ENCODE results near the gene ARNT2. TPM values are rescaled to one million over a fixed set of nuclear protein-coding genes. Genes with fewer than 3 reads are reported as not detected.

The ARNT2 gene
- polyA plus RNA-seq, 2 donors = 0.33 to 0.94 TPM

DNA sequence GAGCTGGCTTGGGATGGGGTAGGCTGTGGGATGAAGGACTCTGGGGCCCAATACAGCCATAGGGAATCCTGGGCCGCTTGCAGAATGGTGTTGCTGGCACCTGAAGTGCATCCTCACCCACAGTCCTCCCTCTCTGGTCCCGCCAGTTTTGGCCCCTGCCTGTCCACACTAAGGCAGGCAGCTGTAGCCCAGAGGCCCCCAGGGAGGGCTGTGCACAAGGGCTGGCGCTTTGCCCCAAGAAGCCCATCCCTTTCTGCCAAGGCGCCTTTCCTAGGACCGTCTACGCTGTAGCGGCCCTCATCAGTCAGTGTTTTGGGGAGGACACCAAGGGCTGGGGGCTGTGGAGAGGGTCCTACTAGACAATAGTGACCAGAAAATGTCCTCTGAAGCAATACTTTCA, 174.7 kb downstream of the ARNT2 start:
- H3K27me3 ChIP-seq (ENCODE audit: control insufficient read depth in 1 of 2, insufficient read depth in 2 of 2, low read length in 2 of 2) = no peaks in the 10 kb centered on the region
- WGBS, 2 donors = 90 to 92% methylated on average over 7 of the region's 7 CpGs
- no peak overlapping the region for H3K4me3 ChIP-seq (ENCODE audit: low read depth in 1 of 2, low read length in 2 of 2)
- no peak overlapping the region for H3K27ac ChIP-seq (ENCODE audit: low read depth in 2 of 2, low read length in 1 of 2)
- H3K9me3 ChIP-seq (ENCODE audit: control insufficient read depth in 2 of 2, insufficient read depth in 1 of 2, low read depth in 1 of 2, low read length in 1 of 2) = no peaks in the 10 kb centered on the region
- H3K4me1 ChIP-seq (ENCODE audit: control insufficient read depth in 2 of 2, insufficient read depth in 2 of 2, low read length in 1 of 2) = peaks cover 0 to 14% of the 10 kb centered on the region in 2 donors
- no peaks in the 10 kb centered on the region for H3K36me3 ChIP-seq (ENCODE audit: control insufficient read depth in 2 of 2, insufficient read depth in 2 of 2, low read length in 1 of 2)

DNA sequence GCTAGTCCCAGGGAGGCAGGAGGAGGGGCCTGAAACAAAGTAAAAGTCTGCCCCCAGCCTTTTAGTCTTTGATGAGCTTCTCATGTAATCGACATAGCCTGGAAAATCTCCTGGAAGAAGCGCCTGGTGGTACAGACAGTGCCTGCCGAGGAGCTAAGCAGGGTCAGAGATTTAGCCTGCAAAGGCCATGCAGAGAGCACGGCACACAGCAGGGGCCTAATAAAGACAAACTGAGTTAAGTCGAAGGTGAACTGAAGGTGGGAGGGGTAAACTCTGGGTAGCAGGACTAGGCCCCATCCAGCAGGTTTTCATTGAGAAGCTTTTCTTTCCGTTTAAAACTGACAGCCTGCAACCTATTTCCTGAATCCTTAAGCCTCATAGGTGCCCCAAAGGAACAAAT, 175.4 kb downstream of the ARNT2 start:
- Histone ChIP-seq H3K9me3 (ENCODE audit: control insufficient read depth in 2 of 2, insufficient read depth in 1 of 2, low read depth in 1 of 2, low read length in 1 of 2) (no peaks in the 10 kb centered on the region), H3K4me1 (ENCODE audit: control insufficient read depth in 2 of 2, insufficient read depth in 2 of 2, low read length in 1 of 2) (peaks cover 0 to 15% of the 10 kb centered on the region in 2 donors), H3K36me3 (ENCODE audit: control insufficient read depth in 2 of 2, insufficient read depth in 2 of 2, low read length in 1 of 2) (no peaks in the 10 kb centered on the region), H3K27me3 (ENCODE audit: control insufficient read depth in 1 of 2, insufficient read depth in 2 of 2, low read length in 2 of 2) (no peaks in the 10 kb centered on the region), H3K4me3 (ENCODE audit: low read depth in 1 of 2, low read length in 2 of 2) (no peak overlapping the region), H3K27ac (ENCODE audit: low read depth in 2 of 2, low read length in 1 of 2) (peak overlapping the region; percentile 52 to 66)
- 53 to 65% methylated on average over 6 of the region's 6 CpGs for WGBS, 2 donors

DNA sequence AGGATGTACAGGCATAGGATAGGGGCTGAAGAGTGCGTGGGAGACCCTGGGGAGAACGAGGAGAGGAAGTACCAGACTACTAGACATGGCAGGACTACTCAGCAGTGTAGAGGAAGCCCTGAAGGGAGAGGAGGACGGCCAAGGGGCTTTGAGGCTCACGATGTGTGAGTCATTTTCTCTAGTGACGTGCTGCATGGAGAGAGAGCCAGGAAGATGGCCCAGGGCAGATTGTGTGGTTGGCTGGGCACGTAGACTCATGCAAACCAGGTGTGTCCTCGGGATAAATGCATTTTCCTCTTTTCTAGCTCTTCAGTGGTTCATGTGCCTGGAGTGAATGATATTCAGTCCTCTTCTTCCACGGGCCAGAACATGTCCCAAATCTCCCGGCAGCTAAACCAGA, 175.9 kb downstream of the ARNT2 start:
- Histone ChIP-seq H3K9me3 (ENCODE audit: control insufficient read depth in 2 of 2, insufficient read depth in 1 of 2, low read depth in 1 of 2, low read length in 1 of 2) (no peaks in the 10 kb centered on the region), H3K27me3 (ENCODE audit: control insufficient read depth in 1 of 2, insufficient read depth in 2 of 2, low read length in 2 of 2) (no peaks in the 10 kb centered on the region), H3K4me3 (ENCODE audit: low read depth in 1 of 2, low read length in 2 of 2) (no peak overlapping the region), H3K36me3 (ENCODE audit: control insufficient read depth in 2 of 2, insufficient read depth in 2 of 2, low read length in 1 of 2) (no peaks in the 10 kb centered on the region), H3K27ac (ENCODE audit: low read depth in 2 of 2, low read length in 1 of 2) (peak overlapping the region; percentile 52 to 75), H3K4me1 (ENCODE audit: control insufficient read depth in 2 of 2, insufficient read depth in 2 of 2, low read length in 1 of 2) (peaks cover 0 to 17% of the 10 kb centered on the region in 2 donors)
- 38 to 52% methylated on average over 9 of the region's 9 CpGs for WGBS, 2 donors

DNA sequence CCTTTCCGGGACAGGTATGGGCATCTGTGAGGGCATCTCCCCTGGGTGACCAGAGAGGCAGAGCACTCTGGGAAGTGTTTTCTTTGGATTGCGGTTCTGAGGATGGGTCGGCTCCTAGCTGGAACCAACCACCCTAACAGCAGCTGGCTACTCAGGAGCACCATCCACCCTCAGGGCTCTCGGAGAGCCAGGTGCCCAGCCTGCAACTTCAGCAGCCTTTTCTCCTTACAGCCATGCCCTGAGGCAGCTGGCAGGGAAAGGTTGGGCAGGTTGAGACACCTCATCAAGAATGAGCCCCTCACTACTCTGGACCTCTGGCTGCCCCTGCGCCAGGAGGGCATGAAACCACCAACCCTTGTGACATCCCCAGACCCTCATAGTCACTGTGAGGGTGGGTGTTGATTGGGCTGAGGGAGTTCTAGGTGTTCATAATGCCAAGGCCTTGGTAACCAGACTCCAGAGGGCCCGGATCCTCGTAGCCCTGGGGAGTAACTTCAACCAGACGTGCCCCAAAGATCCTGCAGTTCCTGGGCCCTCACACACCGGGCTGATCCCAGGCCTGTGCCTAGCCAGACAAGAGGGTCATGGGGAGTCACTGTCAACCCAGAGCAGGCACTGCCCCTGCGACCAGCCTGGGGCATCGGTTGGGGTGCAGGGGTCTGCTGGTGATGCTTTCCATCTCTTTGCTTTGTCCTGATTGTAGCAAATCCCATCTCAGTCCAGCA, 176.5 kb downstream of the ARNT2 start:
- H3K9me3 ChIP-seq (ENCODE audit: control insufficient read depth in 2 of 2, insufficient read depth in 1 of 2, low read depth in 1 of 2, low read length in 1 of 2) = no peaks in the 10 kb centered on the region
- 68 to 72% methylated on average over 11 of the region's 11 CpGs for WGBS, 2 donors
- no peak overlapping the region for H3K4me3 ChIP-seq (ENCODE audit: low read depth in 1 of 2, low read length in 2 of 2)
- H3K27ac ChIP-seq (ENCODE audit: low read depth in 2 of 2, low read length in 1 of 2) = peak overlapping the region; percentile 1 to 75
- no peaks in the 10 kb centered on the region for H3K36me3 ChIP-seq (ENCODE audit: control insufficient read depth in 2 of 2, insufficient read depth in 2 of 2, low read length in 1 of 2)
- peaks cover 2 to 17% of the 10 kb centered on the region in 2 donors for H3K4me1 ChIP-seq (ENCODE audit: control insufficient read depth in 2 of 2, insufficient read depth in 2 of 2, low read length in 1 of 2)
- H3K27me3 ChIP-seq (ENCODE audit: control insufficient read depth in 1 of 2, insufficient read depth in 2 of 2, low read length in 2 of 2) = no peaks in the 10 kb centered on the region

DNA sequence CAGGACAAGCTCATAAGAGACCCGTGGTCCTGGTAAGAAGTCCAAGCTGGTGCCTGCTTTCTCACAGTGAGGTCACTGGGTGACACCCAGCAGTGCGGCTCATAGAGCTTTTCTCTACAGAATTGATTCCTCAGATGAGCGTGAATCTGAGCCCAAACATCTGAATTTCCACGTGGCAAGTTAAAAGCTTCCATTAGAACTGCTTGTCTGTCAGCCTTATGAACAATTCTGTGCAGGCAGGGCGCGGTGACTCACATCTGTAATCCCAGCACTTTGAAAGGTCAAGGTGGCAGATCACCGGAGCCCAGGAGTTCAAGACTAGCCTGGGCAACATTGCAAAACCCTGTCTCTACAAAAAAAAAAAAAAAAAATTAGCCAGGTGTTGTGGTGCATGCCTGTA, 177.8 kb downstream of the ARNT2 start:
- H3K27ac ChIP-seq (ENCODE audit: low read depth in 2 of 2, low read length in 1 of 2) = peak overlapping the region; percentile 40 to 67
- H3K27me3 ChIP-seq (ENCODE audit: control insufficient read depth in 1 of 2, insufficient read depth in 2 of 2, low read length in 2 of 2) = no peaks in the 10 kb centered on the region
- H3K4me3 ChIP-seq (ENCODE audit: low read depth in 1 of 2, low read length in 2 of 2) = no peak overlapping the region
- H3K36me3 ChIP-seq (ENCODE audit: control insufficient read depth in 2 of 2, insufficient read depth in 2 of 2, low read length in 1 of 2) = no peaks in the 10 kb centered on the region
- peaks cover 2 to 17% of the 10 kb centered on the region in 2 donors for H3K4me1 ChIP-seq (ENCODE audit: control insufficient read depth in 2 of 2, insufficient read depth in 2 of 2, low read length in 1 of 2)
- WGBS, 2 donors = 56 to 62% methylated on average over 7 of the region's 7 CpGs
- no peaks in the 10 kb centered on the region for H3K9me3 ChIP-seq (ENCODE audit: control insufficient read depth in 2 of 2, insufficient read depth in 1 of 2, low read depth in 1 of 2, low read length in 1 of 2)

DNA sequence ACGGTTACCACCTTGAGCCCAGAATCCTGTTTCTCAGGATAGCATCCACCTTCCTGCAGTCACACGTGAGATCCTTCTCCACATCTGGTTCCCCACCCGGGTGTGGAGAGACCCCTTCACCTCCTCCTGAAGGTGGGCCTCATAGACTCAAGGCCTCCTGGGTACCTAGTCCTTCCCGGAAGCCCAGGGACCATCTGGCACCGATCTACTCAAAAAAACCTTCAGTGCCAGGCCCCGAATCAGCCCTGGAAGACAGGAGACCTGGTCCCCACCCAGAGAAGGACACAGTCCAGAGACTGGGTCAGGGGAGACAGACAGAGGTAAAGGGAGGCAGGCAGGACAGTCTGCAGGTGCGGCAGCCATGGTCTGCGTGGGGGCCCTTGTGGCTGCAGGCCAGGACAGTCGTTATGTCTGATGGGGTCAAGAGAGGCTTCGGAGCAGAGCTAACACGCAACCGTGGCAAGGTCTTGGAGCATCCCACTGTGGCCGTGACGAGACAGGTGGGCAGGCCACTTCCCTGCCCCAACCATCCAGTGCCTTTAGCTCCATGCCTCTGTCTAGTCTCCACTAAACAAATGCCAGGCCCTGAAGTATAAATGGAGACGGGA, 178.7 kb downstream of the ARNT2 start:
- Histone ChIP-seq H3K36me3 (ENCODE audit: control insufficient read depth in 2 of 2, insufficient read depth in 2 of 2, low read length in 1 of 2) (no peaks in the 10 kb centered on the region), H3K4me3 (ENCODE audit: low read depth in 1 of 2, low read length in 2 of 2) (no peak overlapping the region), H3K9me3 (ENCODE audit: control insufficient read depth in 2 of 2, insufficient read depth in 1 of 2, low read depth in 1 of 2, low read length in 1 of 2) (no peaks in the 10 kb centered on the region), H3K4me1 (ENCODE audit: control insufficient read depth in 2 of 2, insufficient read depth in 2 of 2, low read length in 1 of 2) (peaks cover 2 to 20% of the 10 kb centered on the region in 2 donors), H3K27me3 (ENCODE audit: control insufficient read depth in 1 of 2, insufficient read depth in 2 of 2, low read length in 2 of 2) (no peaks in the 10 kb centered on the region), H3K27ac (ENCODE audit: low read depth in 2 of 2, low read length in 1 of 2) (no peak overlapping the region)
- WGBS, 2 donors = 92 to 93% methylated on average over 15 of the region's 15 CpGs

DNA sequence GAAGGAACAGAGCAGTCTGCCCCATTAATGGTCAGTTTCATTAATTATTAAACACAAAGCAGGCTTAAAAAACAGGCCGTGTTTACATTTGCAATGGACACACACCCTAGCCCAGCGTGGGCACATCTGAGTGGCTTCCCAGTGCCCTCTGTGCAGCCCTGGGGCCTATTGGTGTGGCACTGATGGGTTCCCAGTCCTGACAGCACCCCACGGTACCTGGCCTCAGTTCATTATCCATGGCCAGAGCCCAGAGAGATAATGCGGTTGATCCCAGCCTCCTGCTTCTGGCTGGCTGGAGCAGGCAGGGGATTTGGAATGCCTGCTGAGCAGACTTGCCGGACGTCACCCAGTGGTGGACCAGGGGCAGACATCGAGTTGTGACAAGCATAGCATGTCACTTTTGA, 180.4 kb downstream of the ARNT2 start:
- Histone ChIP-seq H3K4me1 (ENCODE audit: control insufficient read depth in 2 of 2, insufficient read depth in 2 of 2, low read length in 1 of 2) (peaks cover 2 to 25% of the 10 kb centered on the region in 2 donors), H3K36me3 (ENCODE audit: control insufficient read depth in 2 of 2, insufficient read depth in 2 of 2, low read length in 1 of 2) (no peaks in the 10 kb centered on the region), H3K9me3 (ENCODE audit: control insufficient read depth in 2 of 2, insufficient read depth in 1 of 2, low read depth in 1 of 2, low read length in 1 of 2) (no peaks in the 10 kb centered on the region), H3K4me3 (ENCODE audit: low read depth in 1 of 2, low read length in 2 of 2) (no peak overlapping the region), H3K27ac (ENCODE audit: low read depth in 2 of 2, low read length in 1 of 2) (no peak overlapping the region), H3K27me3 (ENCODE audit: control insufficient read depth in 1 of 2, insufficient read depth in 2 of 2, low read length in 2 of 2) (no peaks in the 10 kb centered on the region)
- WGBS, 2 donors = 53 to 56% methylated on average over 7 of the region's 7 CpGs

DNA sequence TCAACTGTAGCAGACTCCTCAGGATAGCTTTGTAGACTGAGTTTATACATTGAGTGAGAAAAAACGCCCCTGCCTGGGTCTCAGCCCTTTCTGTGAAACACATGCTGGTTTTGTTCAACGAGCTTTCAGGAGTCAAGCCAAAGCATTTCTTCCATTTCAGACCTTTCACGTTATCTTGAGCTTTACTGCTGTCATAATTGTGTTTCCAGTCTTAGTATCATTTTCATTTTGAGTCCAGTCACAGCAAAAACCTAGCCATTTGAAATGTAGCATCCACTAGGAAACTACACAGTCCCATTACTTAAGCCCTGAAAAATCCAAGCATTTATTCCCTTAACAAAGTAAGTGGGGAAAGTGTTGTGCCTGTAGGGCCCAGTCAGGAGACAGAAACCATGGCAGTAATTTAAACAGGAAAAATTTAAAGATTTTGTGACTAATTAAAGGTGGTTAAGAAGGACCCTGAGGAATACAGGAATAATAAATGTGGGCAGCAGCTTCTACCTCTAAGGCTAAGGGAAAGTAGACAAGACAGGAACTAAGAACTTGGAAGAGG, 180.9 kb downstream of the ARNT2 start:
- Histone ChIP-seq H3K36me3 (ENCODE audit: control insufficient read depth in 2 of 2, insufficient read depth in 2 of 2, low read length in 1 of 2) (no peaks in the 10 kb centered on the region), H3K9me3 (ENCODE audit: control insufficient read depth in 2 of 2, insufficient read depth in 1 of 2, low read depth in 1 of 2, low read length in 1 of 2) (no peaks in the 10 kb centered on the region), H3K4me1 (ENCODE audit: control insufficient read depth in 2 of 2, insufficient read depth in 2 of 2, low read length in 1 of 2) (peaks cover 2 to 25% of the 10 kb centered on the region in 2 donors), H3K27ac (ENCODE audit: low read depth in 2 of 2, low read length in 1 of 2) (peak overlapping the region in 1 of 2 donors; percentile 54), H3K27me3 (ENCODE audit: control insufficient read depth in 1 of 2, insufficient read depth in 2 of 2, low read length in 2 of 2) (no peaks in the 10 kb centered on the region), H3K4me3 (ENCODE audit: low read depth in 1 of 2, low read length in 2 of 2) (no peak overlapping the region)
- 34 to 48% methylated on average over 3 of the region's 3 CpGs for WGBS, 2 donors

DNA sequence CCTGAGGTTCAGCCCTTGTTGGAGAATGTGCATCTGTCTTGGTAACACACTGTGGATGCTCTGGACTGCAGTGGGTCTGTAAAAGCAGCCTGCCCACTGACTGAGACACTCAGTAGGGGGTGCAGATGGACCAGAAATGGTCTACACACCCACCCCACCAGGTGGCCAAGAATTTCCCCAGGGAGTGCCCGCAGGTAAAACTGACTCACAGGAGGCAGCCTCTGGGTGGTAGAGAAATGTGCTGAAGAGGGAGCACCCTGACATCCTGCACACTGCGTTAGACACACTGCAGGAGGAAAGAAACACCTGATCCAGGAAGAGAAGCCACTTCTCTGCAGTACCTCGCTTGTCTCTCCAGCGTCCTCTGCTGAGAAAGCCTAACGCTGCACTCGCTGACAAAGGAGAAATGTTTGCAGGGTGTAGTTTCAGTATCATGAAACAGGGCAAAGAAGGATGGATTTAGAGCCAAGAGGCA, 181.4 kb downstream of the ARNT2 start:
- H3K9me3 ChIP-seq (ENCODE audit: control insufficient read depth in 2 of 2, insufficient read depth in 1 of 2, low read depth in 1 of 2, low read length in 1 of 2) = no peaks in the 10 kb centered on the region
- no peaks in the 10 kb centered on the region for H3K36me3 ChIP-seq (ENCODE audit: control insufficient read depth in 2 of 2, insufficient read depth in 2 of 2, low read length in 1 of 2)
- H3K27ac ChIP-seq (ENCODE audit: low read depth in 2 of 2, low read length in 1 of 2) = peak overlapping the region; percentile 54 to 57
- H3K4me3 ChIP-seq (ENCODE audit: low read depth in 1 of 2, low read length in 2 of 2) = no peak overlapping the region
- WGBS, 2 donors = 54 to 55% methylated on average over 6 of the region's 6 CpGs
- H3K4me1 ChIP-seq (ENCODE audit: control insufficient read depth in 2 of 2, insufficient read depth in 2 of 2, low read length in 1 of 2) = peaks cover 2 to 24% of the 10 kb centered on the region in 2 donors
- H3K27me3 ChIP-seq (ENCODE audit: control insufficient read depth in 1 of 2, insufficient read depth in 2 of 2, low read length in 2 of 2) = no peaks in the 10 kb centered on the region
